Central memory CD4-positive, alpha-beta T cell (primary cell): ENCODE results near the gene CD68.
A peak's percentile ranks its signal among the peaks of the same experiment; 100 is the strongest.

Source experiments
- DNase-seq: peaks from one replicate; pipeline ENCODE4 v3.0.0; 2022

The CD68 gene

GRCh38 chr17:7559320-7560171 lies 19.9 kb upstream of the CD68 start:
- DNase-seq, result no peak

GRCh38 chr17:7560172-7561027 lies 19.0 kb upstream of the CD68 start:
- DNase-seq, result no peak

GRCh38 chr17:7561028-7561575 lies 18.3 kb upstream of the CD68 start:
- DNase-seq, result peak; percentile 81

GRCh38 chr17:7561589-7562207 lies 17.7 kb upstream of the CD68 start, which contains the start of gene SENP3:
TSS of gene SENP3 (plus strand) at chr17:7561919. CDS start at chr17:7563077, 1,158 bp downstream.
- peak; percentile 91 for DNase-seq

GRCh38 chr17:7562208-7562605 lies 17.2 kb upstream of the CD68 start:
- DNase-seq, result no peak

- DNase-seq, result no peak
Observed at GRCh38 chr17:7563115-7563869, 16.1 kb upstream of the CD68 start.

GRCh38 chr17:7569571-7569970 lies 9.9 kb upstream of the CD68 start:
- DNase-seq, result no peak

- DNase-seq, result no peak
Observed at GRCh38 chr17:7570351-7570750, 9.1 kb upstream of the CD68 start.

- no peak for DNase-seq
Observed at GRCh38 chr17:7572338-7572587, 7.2 kb upstream of the CD68 start.

GRCh38 chr17:7572588-7573323 lies 6.7 kb upstream of the CD68 start:
- peak; percentile 100 for DNase-seq

- peak; percentile 89 for DNase-seq
Observed at GRCh38 chr17:7573324-7574080, 5.9 kb upstream of the CD68 start.

GRCh38 chr17:7574176-7574953 lies 5.1 kb upstream of the CD68 start:
- DNase-seq, result no peak

GRCh38 chr17:7575481-7575883 lies 4.0 kb upstream of the CD68 start:
- no peak for DNase-seq

GRCh38 chr17:7575959-7576358 lies 3.5 kb upstream of the CD68 start:
- DNase-seq, result no peak

- no peak for DNase-seq
Observed at GRCh38 chr17:7576432-7576937, 3.0 kb upstream of the CD68 start.

GRCh38 chr17:7577327-7578199 lies 1.9 kb upstream of the CD68 start:
- DNase-seq, result no peak

GRCh38 chr17:7579834-7580603 lies 581 bp downstream of the CD68 start:
- no peak for DNase-seq
